DND-41 (cell line): ENCODE results near the gene NR2C2AP.

ENCODE experiments used
- ATAC-seq: fragments of 200-7000 bp; cut with Tn5 transposase; 3 replicates; pipeline ENCODE4 v1.9.1; 2021; ENCODE audit warnings: low read depth; ENCODE audit not compliant: insufficient read depth
- DNase-seq: peaks from one replicate; pipeline ENCODE4 v3.0.0-alpha.2; 2020
- H2AFZ ChIP-seq: 2 replicates; pipeline ENCODE4 v1.6.0; 2012; ENCODE audit warnings: low read depth, low read length
- H3K27ac ChIP-seq: 2 replicates; pipeline ENCODE4 v1.5.1; 2012; ENCODE audit warnings: low read length, inconsistent platforms
- H3K27me3 ChIP-seq: fragments of 200-600 bp; sonication (generic); 2 replicates; pipeline ENCODE4 v1.6.0; 2012; ENCODE audit warnings: low read length, mild to moderate bottlenecking, inconsistent platforms; ENCODE audit not compliant: insufficient read depth, poor library complexity
- H3K36me3 ChIP-seq: 2 replicates; pipeline ENCODE4 v1.5.1; 2012; ENCODE audit warnings: low read length, inconsistent platforms; ENCODE audit not compliant: insufficient read depth
- H3K4me1 ChIP-seq: 2 replicates; pipeline ENCODE4 v1.5.1; 2012; ENCODE audit warnings: mild to moderate bottlenecking, low read length; ENCODE audit not compliant: insufficient read depth
- H3K4me2 ChIP-seq: 2 replicates; pipeline ENCODE4 v1.6.0; 2012; ENCODE audit warnings: mild to moderate bottlenecking, moderate library complexity, low read length, inconsistent platforms; ENCODE audit not compliant: insufficient read depth
- H3K4me3 ChIP-seq, 2 experiments: fragments of 200-600 bp in 1 of 2; shearing (Covaris generic) in 1 of 2; 2 replicates each; pipeline ENCODE4 v1.5.1; 2012 to 2016; ENCODE audit warnings: inconsistent platforms in 2 of 2, low read length in 2 of 2, mild to moderate bottlenecking in 2 of 2, low read depth in 1 of 2, moderate library complexity in 1 of 2
- H3K79me2 ChIP-seq: 2 replicates; pipeline ENCODE4 v1.6.0; 2012; ENCODE audit warnings: low read length, inconsistent platforms; ENCODE audit not compliant: insufficient read depth
- H3K9ac ChIP-seq: 2 replicates; pipeline ENCODE4 v1.6.0; 2012; ENCODE audit warnings: low read depth, mild to moderate bottlenecking, inconsistent platforms, low read length, moderate library complexity
- H3K9me3 ChIP-seq: 2 replicates; pipeline ENCODE4 v1.5.1; 2012; ENCODE audit warnings: low read length, moderate library complexity, mild to moderate bottlenecking, inconsistent platforms; ENCODE audit not compliant: insufficient read depth, severe bottlenecking
- H4K20me1 ChIP-seq: 2 replicates; pipeline ENCODE4 v1.6.0; 2012; ENCODE audit warnings: low read length; ENCODE audit not compliant: insufficient read depth
- EZH2 ChIP-seq: IDR thresholded peaks from 3 replicates; pipeline ENCODE4 v1.6.1; 2012; ENCODE audit warnings: borderline replicate concordance, low read depth, mild to moderate bottlenecking, moderate library complexity, low read length, inconsistent platforms; ENCODE audit not compliant: severe bottlenecking
- TF ChIP-seq, protein P1 (sequence below): IDR thresholded peaks from 2 replicates; pipeline ENCODE4 v1.5.1; 2012; ENCODE audit warnings: borderline replicate concordance, low read length, moderate library complexity, mild to moderate bottlenecking; ENCODE audit not compliant: poor library complexity, severe bottlenecking; ENCODE audit errors: extremely low read depth

Gene NR2C2AP

DNA sequence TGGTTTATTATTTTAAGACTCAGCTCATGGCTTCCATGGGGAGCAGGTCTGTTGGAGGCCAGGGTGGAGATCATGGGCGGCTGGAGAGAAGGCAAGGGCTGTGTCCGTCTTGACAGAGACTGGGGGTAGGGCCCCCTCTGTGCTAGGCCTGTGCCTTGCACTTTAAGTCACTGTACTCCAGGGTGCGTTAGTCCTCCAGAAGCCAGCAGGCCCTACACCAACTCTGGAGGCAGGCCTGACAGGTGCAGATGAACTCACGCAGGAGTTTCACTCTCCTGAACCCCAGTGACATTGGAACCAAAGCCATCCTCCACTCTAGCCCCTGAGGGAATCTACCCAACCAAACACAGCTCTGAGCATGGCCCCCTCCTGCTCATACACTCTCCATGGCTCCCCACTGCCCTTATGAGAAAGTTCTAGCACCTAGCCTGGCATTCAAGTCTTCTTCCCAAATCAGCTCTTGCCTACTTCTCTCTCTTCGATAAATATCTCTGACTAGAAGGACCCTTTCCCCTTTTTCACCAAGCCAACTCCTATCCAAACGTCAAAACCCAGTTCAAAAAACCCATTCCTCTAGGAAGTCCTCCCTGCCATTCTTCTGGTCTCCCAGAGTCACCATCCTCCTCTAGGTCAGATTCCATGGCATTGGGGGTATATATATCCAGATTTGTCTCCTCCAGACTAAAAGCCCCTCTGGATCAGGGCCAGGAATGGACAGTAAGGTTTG, 48.3 kb downstream of the NR2C2AP start:
- Histone ChIP-seq H3K4me3 (no peak overlapping the region), H3K27me3 (no peaks in the 10 kb centered on the region), H2AFZ (no peak overlapping the region), H3K4me2 (no peak overlapping the region), H4K20me1 (no peaks in the 10 kb centered on the region), H3K36me3 (peaks cover 14% of the 10 kb centered on the region), H3K9me3 (no peaks in the 10 kb centered on the region), H3K4me1 (no peaks in the 10 kb centered on the region), H3K79me2 (no peaks in the 10 kb centered on the region), H3K27ac (no peak overlapping the region), H3K9ac (no peak overlapping the region)
- ATAC-seq, result no peak
- DNase-seq, result no peak
- no peak for TF ChIP-seq EZH2
- TF ChIP-seq, protein P1, sequence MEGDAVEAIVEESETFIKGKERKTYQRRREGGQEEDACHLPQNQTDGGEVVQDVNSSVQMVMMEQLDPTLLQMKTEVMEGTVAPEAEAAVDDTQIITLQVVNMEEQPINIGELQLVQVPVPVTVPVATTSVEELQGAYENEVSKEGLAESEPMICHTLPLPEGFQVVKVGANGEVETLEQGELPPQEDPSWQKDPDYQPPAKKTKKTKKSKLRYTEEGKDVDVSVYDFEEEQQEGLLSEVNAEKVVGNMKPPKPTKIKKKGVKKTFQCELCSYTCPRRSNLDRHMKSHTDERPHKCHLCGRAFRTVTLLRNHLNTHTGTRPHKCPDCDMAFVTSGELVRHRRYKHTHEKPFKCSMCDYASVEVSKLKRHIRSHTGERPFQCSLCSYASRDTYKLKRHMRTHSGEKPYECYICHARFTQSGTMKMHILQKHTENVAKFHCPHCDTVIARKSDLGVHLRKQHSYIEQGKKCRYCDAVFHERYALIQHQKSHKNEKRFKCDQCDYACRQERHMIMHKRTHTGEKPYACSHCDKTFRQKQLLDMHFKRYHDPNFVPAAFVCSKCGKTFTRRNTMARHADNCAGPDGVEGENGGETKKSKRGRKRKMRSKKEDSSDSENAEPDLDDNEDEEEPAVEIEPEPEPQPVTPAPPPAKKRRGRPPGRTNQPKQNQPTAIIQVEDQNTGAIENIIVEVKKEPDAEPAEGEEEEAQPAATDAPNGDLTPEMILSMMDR, result no peak

DNA sequence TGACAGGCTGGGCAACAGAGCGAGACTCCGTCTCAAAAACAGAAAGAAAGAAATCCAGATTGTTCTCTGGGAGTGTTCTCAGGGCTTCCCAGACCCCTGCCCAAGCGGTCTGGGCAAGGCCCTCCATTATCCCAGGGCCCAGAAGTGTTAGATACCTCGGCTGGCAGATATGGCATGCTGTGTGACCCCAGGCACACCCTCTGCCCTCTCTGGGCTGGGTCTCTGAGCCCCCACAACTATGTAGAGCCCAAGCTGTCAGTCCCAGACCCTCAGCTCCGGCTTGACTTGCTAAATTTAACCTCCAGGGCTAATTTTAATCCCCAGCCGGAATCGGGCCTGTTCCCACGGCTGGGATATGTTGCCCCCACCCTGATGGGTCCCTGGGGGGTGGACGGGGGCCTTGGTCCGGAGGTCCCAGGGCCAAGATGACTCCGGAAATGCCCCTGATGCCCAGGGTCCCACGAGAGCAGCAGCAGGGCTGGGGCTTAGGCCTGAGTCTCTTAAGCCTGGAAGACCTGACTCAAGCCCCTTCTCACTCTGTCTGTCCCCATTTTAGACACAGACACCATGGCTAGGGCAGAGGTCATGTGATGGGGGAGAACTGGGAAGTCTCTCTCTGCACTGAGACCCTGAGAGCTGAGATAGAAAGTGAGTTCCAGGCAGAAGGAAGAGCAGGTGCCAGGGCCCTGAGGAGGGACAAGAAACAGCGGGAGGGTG, 50.4 kb downstream of the NR2C2AP start:
- Histone ChIP-seq H3K36me3 (peaks cover 18% of the 10 kb centered on the region), H3K27me3 (no peaks in the 10 kb centered on the region), H3K27ac (no peak overlapping the region), H3K4me3 (no peak overlapping the region), H3K9me3 (no peaks in the 10 kb centered on the region), H3K4me1 (no peaks in the 10 kb centered on the region), H3K9ac (no peak overlapping the region), H4K20me1 (no peaks in the 10 kb centered on the region), H2AFZ (no peak overlapping the region), H3K4me2 (no peak overlapping the region), H3K79me2 (no peaks in the 10 kb centered on the region)
- DNase-seq (no peak), ATAC-seq (no peak)
- TF ChIP-seq EZH2, result no peak
- TF ChIP-seq, protein P1, result no peak

DNA sequence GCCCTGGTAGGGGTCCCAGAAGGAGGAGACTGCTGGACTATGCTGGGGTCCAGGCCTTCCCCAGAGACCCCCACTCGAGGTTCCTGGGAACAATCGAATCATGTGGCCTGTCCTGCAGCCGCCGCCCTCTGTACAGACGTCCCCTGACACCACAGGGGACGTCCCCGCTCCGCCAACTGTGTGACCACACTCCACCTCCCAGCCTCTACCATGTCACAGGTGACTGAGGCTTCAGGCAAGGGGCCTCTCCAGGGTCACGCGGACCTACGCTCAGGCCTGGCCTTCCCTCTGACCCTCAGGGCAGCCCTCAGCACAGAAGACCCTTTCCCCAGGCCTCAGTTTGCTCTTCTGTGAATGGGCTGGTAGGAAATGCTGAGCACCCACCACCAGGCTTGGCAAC, 51.8 kb downstream of the NR2C2AP start:
- Histone ChIP-seq H3K27ac (no peak overlapping the region), H3K9me3 (no peaks in the 10 kb centered on the region), H3K4me2 (no peak overlapping the region), H3K27me3 (no peaks in the 10 kb centered on the region), H4K20me1 (no peaks in the 10 kb centered on the region), H3K9ac (no peak overlapping the region), H3K79me2 (no peaks in the 10 kb centered on the region), H3K4me3 (no peak overlapping the region), H3K4me1 (no peaks in the 10 kb centered on the region), H3K36me3 (peaks cover 9% of the 10 kb centered on the region), H2AFZ (no peak overlapping the region)
- TF ChIP-seq, protein P1, result no peak
- no peak for TF ChIP-seq EZH2
- ATAC-seq (no peak), DNase-seq (no peak)
